A549 (cell line): ENCODE measurements around the gene FAM219A.

Experiments
- BHLHE40 ChIP-seq: IDR thresholded peaks from 2 replicates; pipeline ENCODE4 v1.6.1; 2012; ENCODE audit warnings: low read depth, low read length, inconsistent platforms
- CEBPB ChIP-seq, 2 experiments: fragments of >200 bp in 1 of 2; sonication (Bioruptor Twin) in 1 of 2; formaldehyde crosslinking in 1 of 2; IDR thresholded peaks; 2 replicates each; pipeline ENCODE4 v1.6.1; 2012 to 2016
- CTCF ChIP-seq: fragments of >200 bp; sonication (Bioruptor Twin); formaldehyde crosslinking; IDR thresholded peaks from 3 replicates; pipeline ENCODE4 v1.5.1; 2016
- FOSL2 ChIP-seq, 2 experiments: fragments of 450-650 bp in 1 of 2; fragments of >200 bp in 1 of 2; sonication (Bioruptor Twin) in 1 of 2; formaldehyde crosslinking; IDR thresholded peaks; 2 replicates each; pipeline versions ENCODE4 v1.5.0 to v1.6.1; 2016 to 2020; ENCODE audit warnings: mild to moderate bottlenecking in 1 of 2, moderate library complexity in 1 of 2
- MAFK ChIP-seq: fragments of 450-650 bp; IDR thresholded peaks from 2 replicates; pipeline ENCODE4 v1.6.1; 2014; ENCODE audit not compliant: partially characterized antibody
- MYC ChIP-seq: IDR thresholded peaks from 2 replicates; pipeline ENCODE4 v1.6.1; 2012; ENCODE audit warnings: mild to moderate bottlenecking, inconsistent platforms, low read length, improper control_type of control experiment, borderline replicate concordance
- PBX3 ChIP-seq: IDR thresholded peaks from 2 replicates; pipeline ENCODE4 v1.6.1; 2012
- POLR2A ChIP-seq: IDR thresholded peaks from 2 replicates; pipeline ENCODE4 v1.6.1; 2012; ENCODE audit warnings: mild to moderate bottlenecking, low read length
- POLR2AphosphoS2 ChIP-seq: conservative IDR thresholded peaks from 2 replicates; pipeline ENCODE4 v1.6.1; 2012; ENCODE audit warnings: low read length, improper control_type of control experiment, inconsistent platforms
- REST ChIP-seq: fragments of 200-600 bp; sonication (generic); IDR thresholded peaks from 2 replicates; pipeline ENCODE4 v1.6.1; 2016; ENCODE audit warnings: antibody characterized with exemption, mild to moderate bottlenecking, moderate library complexity
- RFX5 ChIP-seq: fragments of 450-650 bp; IDR thresholded peaks from 2 replicates; pipeline ENCODE4 v1.7.1; 2014; ENCODE audit warnings: antibody characterized with exemption, mild to moderate bottlenecking, moderate library complexity
- SMC3 ChIP-seq: fragments of >200 bp; sonication (Bioruptor Twin); formaldehyde crosslinking; IDR thresholded peaks from 3 replicates; pipeline ENCODE4 v1.6.1; 2018; ENCODE audit warnings: inconsistent platforms
- USF2 ChIP-seq: fragments of 450-650 bp; IDR thresholded peaks from 2 replicates; pipeline ENCODE4 v1.6.1; 2014; ENCODE audit warnings: antibody characterized with exemption

- no peak for TF ChIP-seq POLR2A
- TF ChIP-seq REST = no peak
- no peak for TF ChIP-seq PBX3
- no peak for TF ChIP-seq MAFK
- TF ChIP-seq CEBPB (IDR thresholded peaks at IDR 0.05) = no peak
- TF ChIP-seq POLR2AphosphoS2 = no peak
- no peak for TF ChIP-seq CTCF
- TF ChIP-seq SMC3 = no peak
- TF ChIP-seq MYC = no peak
- TF ChIP-seq BHLHE40 = no peak
- TF ChIP-seq FOSL2 (IDR thresholded peaks at IDR 0.05) = no peak
- TF ChIP-seq FOSL2 (CRISPR knock-in tag; IDR thresholded peaks at IDR 0.05) = no peak
- TF ChIP-seq USF2 = no peak
- TF ChIP-seq RFX5 = no peak
Measured at GRCh38 chr9:34463901-34464232, 5.5 kb upstream of the FAM219A start.
